ENCODE results near the gene TUBB2B.

The TUBB2B gene

DNA sequence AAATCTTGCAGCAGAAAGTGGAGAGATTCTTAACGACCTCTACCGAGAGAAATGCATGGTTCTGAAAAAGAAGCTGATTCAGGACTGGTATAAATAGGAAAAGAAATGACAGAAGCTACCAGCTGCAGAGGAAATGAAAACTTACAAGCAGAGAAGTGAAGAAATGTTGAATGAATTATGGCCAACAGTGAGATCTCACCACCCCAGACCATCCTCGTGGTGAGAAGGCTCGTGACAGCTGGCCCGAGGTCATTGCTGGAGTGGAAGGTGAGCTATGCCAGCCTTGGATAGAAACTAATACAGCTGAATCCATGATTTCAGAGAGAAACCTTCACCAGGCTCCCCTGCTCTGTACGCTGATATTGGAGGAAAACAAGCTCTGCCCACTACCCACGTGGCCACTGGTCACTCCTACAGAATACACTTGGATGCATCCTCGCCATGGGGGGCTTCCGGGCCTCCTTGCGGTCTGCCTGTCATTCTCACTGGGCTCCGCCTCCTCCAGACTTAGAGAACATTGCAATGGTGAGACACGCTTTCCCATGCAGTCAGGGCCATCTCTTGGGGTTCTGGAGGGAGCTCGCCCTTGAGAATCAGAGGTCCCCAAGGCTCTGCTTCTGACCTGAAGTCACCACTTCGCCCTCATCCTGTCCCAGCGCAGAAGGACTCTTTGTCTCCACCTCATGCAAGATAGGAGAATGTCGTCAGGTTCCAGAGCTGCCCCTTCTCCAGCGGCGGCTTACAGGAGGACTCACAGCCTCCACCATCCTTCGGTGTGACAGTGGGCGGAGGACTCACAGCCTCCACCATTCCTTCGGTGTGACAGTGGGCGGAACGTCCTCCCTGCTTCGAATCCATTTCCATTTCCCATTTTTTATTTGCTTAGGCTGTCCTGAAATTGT, 10.6 kb upstream of the TUBB2B start:
- in situ Hi-C loops (cut with MboI; ENCODE audit: low pct_unique_long_range_greater_than_20kb, low sequenced_read_pairs, unreplicated experiment), result no loop called here
- TF ChIP-seq, protein P1, sequence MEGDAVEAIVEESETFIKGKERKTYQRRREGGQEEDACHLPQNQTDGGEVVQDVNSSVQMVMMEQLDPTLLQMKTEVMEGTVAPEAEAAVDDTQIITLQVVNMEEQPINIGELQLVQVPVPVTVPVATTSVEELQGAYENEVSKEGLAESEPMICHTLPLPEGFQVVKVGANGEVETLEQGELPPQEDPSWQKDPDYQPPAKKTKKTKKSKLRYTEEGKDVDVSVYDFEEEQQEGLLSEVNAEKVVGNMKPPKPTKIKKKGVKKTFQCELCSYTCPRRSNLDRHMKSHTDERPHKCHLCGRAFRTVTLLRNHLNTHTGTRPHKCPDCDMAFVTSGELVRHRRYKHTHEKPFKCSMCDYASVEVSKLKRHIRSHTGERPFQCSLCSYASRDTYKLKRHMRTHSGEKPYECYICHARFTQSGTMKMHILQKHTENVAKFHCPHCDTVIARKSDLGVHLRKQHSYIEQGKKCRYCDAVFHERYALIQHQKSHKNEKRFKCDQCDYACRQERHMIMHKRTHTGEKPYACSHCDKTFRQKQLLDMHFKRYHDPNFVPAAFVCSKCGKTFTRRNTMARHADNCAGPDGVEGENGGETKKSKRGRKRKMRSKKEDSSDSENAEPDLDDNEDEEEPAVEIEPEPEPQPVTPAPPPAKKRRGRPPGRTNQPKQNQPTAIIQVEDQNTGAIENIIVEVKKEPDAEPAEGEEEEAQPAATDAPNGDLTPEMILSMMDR (IDR thresholded peaks at IDR 0.05; ENCODE audit: extremely low read depth, insufficient read depth, missing control alignments), result no peak
- peak; percentile 12 for DNase-seq (ENCODE audit: low spot score)

DNA sequence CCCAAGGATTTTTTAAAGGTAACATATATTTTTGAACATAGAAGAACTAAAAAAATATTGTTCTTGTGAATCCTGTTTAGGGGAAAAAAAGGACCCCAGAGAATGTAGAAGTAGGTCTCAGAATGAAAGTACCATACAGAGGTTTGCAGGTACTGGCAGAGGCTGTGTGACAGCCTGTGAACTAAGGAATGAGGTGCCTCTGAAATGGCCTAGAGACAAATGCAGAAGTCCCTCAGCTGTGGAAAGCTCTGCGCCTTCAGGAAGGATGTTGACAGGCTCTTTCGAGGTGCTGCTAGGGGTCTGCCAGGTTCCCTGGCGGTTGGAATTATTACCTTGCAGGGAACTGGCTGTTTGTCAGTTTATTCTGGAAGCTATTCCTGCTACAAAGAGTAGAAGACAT, 8.6 kb upstream of the TUBB2B start:
- in situ Hi-C loops (cut with MboI; ENCODE audit: low pct_unique_long_range_greater_than_20kb, low sequenced_read_pairs, unreplicated experiment), result no loop called here
- TF ChIP-seq, protein P1 (IDR thresholded peaks at IDR 0.05; ENCODE audit: extremely low read depth, insufficient read depth, missing control alignments), result no peak
- DNase-seq (ENCODE audit: low spot score), result peak; percentile 27

GRCh38 chr6:3235486-3235885, 8.0 kb upstream of the TUBB2B start:
- in situ Hi-C loops (cut with MboI; ENCODE audit: low pct_unique_long_range_greater_than_20kb, low sequenced_read_pairs, unreplicated experiment), result no loop called here
- peak; percentile 50 for DNase-seq (ENCODE audit: low spot score)
- TF ChIP-seq, protein P1 (IDR thresholded peaks at IDR 0.05; ENCODE audit: extremely low read depth, insufficient read depth, missing control alignments), result no peak

DNA sequence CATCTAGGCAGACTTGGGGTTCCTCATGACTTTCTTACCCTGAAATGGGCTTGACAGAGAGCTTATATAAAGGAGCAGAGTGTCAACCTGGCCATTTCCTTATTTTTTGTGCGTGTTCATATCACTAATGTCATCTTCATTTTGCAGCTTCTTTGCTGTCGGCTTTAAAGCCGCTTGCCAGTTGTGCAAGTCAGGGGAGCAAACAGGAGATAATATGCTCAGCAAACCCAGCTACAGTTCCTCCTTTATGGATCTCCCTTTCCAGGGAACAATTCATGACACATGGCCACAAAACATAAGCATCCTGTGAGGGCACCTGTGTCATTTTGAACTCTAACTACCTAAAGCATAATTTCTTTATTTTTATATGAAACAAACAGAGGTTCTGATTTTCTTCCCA, 6.5 kb upstream of the TUBB2B start:
- no peak for DNase-seq (ENCODE audit: low spot score)
- TF ChIP-seq, protein P1 (IDR thresholded peaks at IDR 0.05; ENCODE audit: extremely low read depth, insufficient read depth, missing control alignments), result no peak
- in situ Hi-C loops (cut with MboI; ENCODE audit: low pct_unique_long_range_greater_than_20kb, low sequenced_read_pairs, unreplicated experiment), result no loop called here

- DNase-seq (ENCODE audit: low spot score), result no peak
- in situ Hi-C loops (cut with MboI; ENCODE audit: low pct_unique_long_range_greater_than_20kb, low sequenced_read_pairs, unreplicated experiment), result no loop called here
- TF ChIP-seq, protein P1 (IDR thresholded peaks at IDR 0.05; ENCODE audit: extremely low read depth, insufficient read depth, missing control alignments), result no peak
These were observed 5.9 kb upstream of the TUBB2B start for GRCh38 chr6:3233321-3233720.

DNA sequence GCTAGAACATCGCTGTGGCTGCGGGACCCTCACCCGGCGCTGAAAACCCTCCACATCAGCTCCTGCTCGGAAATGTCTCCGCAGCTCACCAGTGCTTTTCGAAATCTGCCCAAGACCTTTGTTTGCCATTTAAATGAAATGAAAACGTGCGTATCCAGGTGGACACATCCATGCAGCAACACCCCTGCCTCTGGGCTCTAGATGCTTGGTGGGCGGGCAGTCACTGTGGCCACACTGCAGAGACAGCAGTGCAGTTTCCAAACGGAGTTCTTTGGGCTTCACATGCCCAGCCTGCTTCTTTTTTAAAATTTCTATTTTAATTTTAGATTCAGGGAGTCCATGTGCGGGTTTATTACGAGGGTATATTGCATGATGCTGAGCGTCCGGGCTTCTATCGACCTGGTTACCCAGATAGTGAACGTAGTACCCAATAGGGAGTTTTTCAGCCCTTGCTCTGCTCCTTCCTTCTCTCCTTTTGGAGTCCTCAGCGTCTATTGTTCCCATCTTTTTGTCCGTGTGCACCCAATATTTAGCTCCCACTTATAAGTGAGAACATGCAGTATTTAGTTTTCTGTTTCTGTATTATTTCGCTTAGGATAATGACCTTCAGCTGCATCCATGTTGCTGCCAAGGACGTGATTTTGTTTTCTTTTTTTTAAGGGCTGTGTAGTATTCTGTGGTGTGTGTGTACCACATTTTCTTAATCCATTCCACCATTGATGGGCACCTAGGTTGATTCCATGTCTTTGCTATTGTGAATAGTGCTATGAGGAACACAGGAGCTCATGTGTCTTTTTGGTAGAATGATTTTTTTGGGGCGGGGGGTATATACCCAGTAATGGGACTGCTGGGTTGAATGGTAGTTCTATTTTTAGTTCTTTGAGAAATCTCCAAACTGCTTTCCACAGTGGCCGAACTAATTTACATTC, 4.8 kb upstream of the TUBB2B start:
- in situ Hi-C loops (cut with MboI; ENCODE audit: low pct_unique_long_range_greater_than_20kb, low sequenced_read_pairs, unreplicated experiment), result no loop called here
- DNase-seq (ENCODE audit: low spot score), result no peak
- TF ChIP-seq, protein P1 (IDR thresholded peaks at IDR 0.05; ENCODE audit: extremely low read depth, insufficient read depth, missing control alignments), result no peak
